Chondrocyte (in vitro differentiated cells): ENCODE data around the gene AFTPH. TPM values are rescaled to one million over a fixed set of nuclear protein-coding genes. Genes with fewer than 3 reads are reported as not detected.

Source experiments
- DNase-seq: peaks from one replicate; pipeline ENCODE4 v3.0.0; 2021; ENCODE audit warnings: mixed read lengths, low spot score
- H3K27ac Mint-ChIP-seq: one replicate; pipeline ENCODE4 v1.8.0; 2021; ENCODE audit warnings: mild to moderate bottlenecking, moderate library complexity, mixed read lengths; ENCODE audit not compliant: unreplicated experiment
- H3K27me3 Mint-ChIP-seq: 2 replicates; pipeline ENCODE4 v1.8.0; 2021; ENCODE audit warnings: low read depth, mixed read lengths
- H3K36me3 Mint-ChIP-seq: 2 replicates; pipeline ENCODE4 v1.8.0; 2021; ENCODE audit warnings: low read depth, mixed read lengths
- H3K4me1 Mint-ChIP-seq: 2 replicates; pipeline ENCODE4 v1.8.0; 2021; ENCODE audit warnings: low read depth, mild to moderate bottlenecking, mixed read lengths
- H3K4me3 Mint-ChIP-seq: one replicate; pipeline ENCODE4 v1.8.0; 2021; ENCODE audit warnings: mild to moderate bottlenecking, moderate library complexity, mixed read lengths; ENCODE audit not compliant: unreplicated experiment
- H3K9me3 Mint-ChIP-seq: 2 replicates; pipeline ENCODE4 v1.8.0; 2021; ENCODE audit warnings: low read depth, mixed read lengths
- CTCF ChIP-seq: fragments of 200-600 bp; sonication (generic); IDR thresholded peaks from 2 replicates; pipeline ENCODE4 v1.5.0; 2021; ENCODE audit warnings: antibody characterized with exemption, mild to moderate bottlenecking, moderate library complexity
- total RNA-seq: library from RNA; stranded (reverse); gene quantifications from 3 replicates; pipeline ENCODE4 v1.2.1, GENCODE V29; 2021

AFTPH gene
- total RNA-seq, 1 donor from 2014 or later, result 17.3 TPM

GRCh38 chr2:64587561-64587960 is 63.4 kb downstream of the AFTPH start:
- no peak for TF ChIP-seq CTCF
- Mint-ChIP-seq H3K36me3 (peaks cover 16% of the 10 kb centered on the region), H3K9me3 (no peaks in the 10 kb centered on the region), H3K4me3 (no peak overlapping the region), H3K4me1 (peaks cover 5% of the 10 kb centered on the region), H3K27me3 (no peaks in the 10 kb centered on the region), H3K27ac (no peak overlapping the region)
- DNase-seq, result no peak

DNA sequence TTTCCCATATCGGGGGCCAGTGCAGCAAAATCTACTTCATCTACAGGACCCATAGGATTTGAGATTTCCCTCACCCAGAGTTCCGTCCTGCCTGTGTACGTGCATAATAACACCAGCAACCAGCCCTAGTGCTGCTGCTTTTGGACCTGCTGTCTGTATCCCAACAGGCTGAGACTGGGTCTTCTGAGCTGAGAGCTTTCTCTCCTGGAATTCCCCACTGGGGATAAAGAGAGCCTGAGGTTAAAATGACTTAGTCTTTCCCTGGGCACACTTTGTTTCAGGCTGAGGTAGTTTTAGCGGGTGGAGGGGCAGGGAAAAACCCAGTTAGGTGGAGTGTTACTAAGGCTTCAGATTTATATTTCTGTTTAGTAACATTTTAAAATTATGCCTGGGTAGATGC is 67.1 kb downstream of the AFTPH start:
- H3K27me3 Mint-ChIP-seq, result no peaks in the 10 kb centered on the region
- no peak for TF ChIP-seq CTCF
- peaks cover 33% of the 10 kb centered on the region for H3K4me1 Mint-ChIP-seq
- H3K27ac Mint-ChIP-seq, result no peak overlapping the region
- no peaks in the 10 kb centered on the region for H3K9me3 Mint-ChIP-seq
- peaks cover 13% of the 10 kb centered on the region for H3K36me3 Mint-ChIP-seq
- DNase-seq, result no peak
- H3K4me3 Mint-ChIP-seq, result no peak overlapping the region

DNA sequence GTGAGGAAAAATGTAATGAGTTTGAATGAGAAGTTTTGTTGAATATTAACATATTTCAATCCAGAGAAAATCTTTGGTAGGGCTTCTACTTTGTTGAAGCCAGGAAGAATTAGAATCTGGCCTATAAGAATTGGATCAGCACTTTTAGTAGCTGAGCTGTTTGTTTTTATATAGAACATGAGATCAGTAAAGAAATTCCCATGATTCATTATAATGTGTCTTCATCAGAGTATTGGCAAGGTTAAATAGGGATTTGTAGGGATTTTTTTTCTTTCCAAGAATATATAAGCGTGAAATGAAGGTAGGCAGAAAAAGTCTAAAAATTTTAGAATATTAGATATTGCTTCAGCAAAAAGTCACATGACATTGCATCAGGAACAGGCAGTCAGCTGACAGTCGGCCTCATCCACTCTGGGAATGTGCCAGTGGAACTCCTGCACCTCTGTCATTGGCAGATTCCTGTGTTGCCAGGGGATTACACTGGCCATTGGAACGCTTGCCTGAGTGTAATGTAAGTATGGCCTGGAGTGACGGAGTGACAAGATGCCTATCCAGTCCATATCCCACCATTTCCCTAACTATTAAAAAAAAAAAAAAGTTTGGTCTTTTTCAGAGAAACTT is 69.0 kb downstream of the AFTPH start:
- Mint-ChIP-seq H3K4me3 (no peak overlapping the region), H3K36me3 (peaks cover 11% of the 10 kb centered on the region), H3K27ac (peak overlapping the region; percentile 10), H3K27me3 (no peaks in the 10 kb centered on the region), H3K9me3 (no peaks in the 10 kb centered on the region), H3K4me1 (peaks cover 33% of the 10 kb centered on the region)
- no peak for TF ChIP-seq CTCF
- no peak for DNase-seq

DNA sequence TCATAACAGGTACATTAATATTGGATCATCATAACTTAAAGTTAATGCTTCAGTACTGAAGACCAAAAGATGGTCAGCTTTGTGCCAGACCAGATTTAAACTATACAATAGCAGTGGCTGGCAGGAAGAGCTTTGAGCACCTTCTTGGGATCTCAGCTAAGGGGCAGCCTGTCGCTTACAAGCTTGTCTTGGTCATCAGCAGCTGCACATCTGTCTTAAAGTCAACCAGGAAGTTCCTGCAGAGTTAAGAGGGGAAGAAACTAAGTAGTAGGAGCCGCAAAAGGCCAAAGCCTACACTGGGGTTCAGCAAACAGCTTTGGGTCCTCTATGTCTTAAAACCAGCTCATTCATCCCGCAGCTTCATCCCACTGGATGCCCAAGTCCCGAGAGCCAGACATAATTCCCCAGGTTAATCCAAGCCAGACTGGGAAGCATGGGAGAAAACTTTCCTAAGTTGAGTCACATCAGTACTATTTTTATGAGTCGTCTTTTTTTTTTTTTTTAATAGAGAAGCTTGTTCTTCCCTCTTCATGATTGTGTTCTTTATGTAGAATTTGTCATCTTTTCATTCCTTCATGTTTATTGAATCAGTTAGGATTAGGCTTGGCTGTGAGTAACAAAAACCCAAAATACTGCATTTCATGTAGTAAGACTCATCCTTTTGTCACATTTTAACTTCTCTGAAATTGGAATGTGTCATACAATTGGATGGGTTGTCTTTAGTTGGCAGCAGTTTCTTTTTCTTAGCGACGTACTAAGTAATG is 70.3 kb downstream of the AFTPH start:
- no peaks in the 10 kb centered on the region for H3K27me3 Mint-ChIP-seq
- H3K36me3 Mint-ChIP-seq, result peaks cover 10% of the 10 kb centered on the region
- no peak for DNase-seq
- H3K4me1 Mint-ChIP-seq, result peaks cover 33% of the 10 kb centered on the region
- H3K9me3 Mint-ChIP-seq, result no peaks in the 10 kb centered on the region
- H3K4me3 Mint-ChIP-seq, result no peak overlapping the region
- H3K27ac Mint-ChIP-seq, result peak overlapping the region; percentile 13
- TF ChIP-seq CTCF, result no peak

- peaks cover 36% of the 10 kb centered on the region for H3K4me1 Mint-ChIP-seq
- H3K9me3 Mint-ChIP-seq, result no peaks in the 10 kb centered on the region
Observed at GRCh38 chr2:64595397-64596176, 71.5 kb downstream of the AFTPH start.

More at GRCh38 chr2:64595397-64596176, 71.5 kb downstream of the AFTPH start:
- DNase-seq, result no peak
- Mint-ChIP-seq H3K36me3 (peaks cover 6% of the 10 kb centered on the region), H3K27ac (no peak overlapping the region), H3K4me3 (no peak overlapping the region), H3K27me3 (no peaks in the 10 kb centered on the region)
- peak; percentile 70 for TF ChIP-seq CTCF
